GM19463 (cell line): ENCODE measurements around the gene PMFBP1.
"Not testable (repeated sequence)": the region's sequence is repeated elsewhere in the genome, so short reads cannot be mapped to it uniquely, and the experiment has no call there.

ENCODE experiments used
- ATAC-seq: cut with Tn5 transposase; IDR thresholded peaks from one replicate; pipeline ENCODE4 v1.9.1; 2021; ENCODE audit warnings: mild to moderate bottlenecking, moderate library complexity; ENCODE audit not compliant: unreplicated experiment

Gene PMFBP1

DNA sequence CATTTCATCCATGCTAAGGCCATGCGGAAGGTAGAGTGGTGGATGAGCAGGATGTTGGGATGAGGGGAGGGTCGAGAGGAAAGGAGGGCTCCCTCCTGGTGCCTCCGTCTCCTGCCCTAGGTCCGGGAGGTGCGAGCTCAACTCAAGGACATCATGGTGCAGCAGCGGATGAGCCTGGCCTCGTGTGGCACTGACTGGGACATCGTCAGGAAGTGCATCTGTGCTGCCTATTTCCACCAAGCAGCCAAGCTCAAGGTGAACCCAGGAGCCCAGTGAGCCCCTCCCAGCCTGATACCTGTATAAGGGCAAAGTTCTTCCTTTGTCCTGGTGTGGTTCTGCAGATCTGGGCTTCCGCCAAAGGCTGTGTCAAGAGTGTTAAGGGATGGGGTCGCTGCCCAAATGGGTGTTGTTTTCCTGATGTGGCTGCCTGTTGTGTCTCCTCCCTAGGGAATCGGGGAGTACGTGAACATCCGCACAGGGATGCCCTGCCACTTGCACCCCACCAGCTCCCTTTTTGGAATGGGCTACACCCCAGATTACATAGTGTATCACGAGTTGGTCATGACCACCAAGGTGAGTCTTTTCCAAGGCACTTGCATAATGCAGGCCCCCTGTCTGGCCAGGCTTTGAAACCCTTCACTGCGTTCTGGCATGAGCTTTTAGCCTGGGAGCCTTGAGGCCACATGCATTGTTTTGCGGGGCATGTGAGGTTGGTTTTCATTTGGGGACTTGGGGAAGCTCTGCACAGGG is 63.4 kb downstream of the PMFBP1 start:
- ATAC-seq = no peak

DNA sequence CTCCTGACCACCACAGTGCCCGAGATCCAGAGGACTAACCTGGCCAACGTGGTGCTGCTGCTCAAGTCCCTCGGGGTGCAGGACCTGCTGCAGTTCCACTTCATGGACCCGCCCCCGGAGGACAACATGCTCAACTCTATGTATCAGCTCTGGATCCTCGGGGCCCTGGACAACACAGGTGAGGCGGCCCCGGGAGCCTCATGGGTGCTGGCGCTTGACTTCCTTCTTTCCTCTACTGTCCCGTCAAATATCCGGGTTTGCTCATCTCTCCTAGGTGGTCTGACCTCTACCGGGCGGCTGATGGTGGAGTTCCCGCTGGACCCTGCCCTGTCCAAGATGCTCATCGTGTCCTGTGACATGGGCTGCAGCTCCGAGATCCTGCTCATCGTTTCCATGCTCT is 64.6 kb downstream of the PMFBP1 start:
- no peak for ATAC-seq

DNA sequence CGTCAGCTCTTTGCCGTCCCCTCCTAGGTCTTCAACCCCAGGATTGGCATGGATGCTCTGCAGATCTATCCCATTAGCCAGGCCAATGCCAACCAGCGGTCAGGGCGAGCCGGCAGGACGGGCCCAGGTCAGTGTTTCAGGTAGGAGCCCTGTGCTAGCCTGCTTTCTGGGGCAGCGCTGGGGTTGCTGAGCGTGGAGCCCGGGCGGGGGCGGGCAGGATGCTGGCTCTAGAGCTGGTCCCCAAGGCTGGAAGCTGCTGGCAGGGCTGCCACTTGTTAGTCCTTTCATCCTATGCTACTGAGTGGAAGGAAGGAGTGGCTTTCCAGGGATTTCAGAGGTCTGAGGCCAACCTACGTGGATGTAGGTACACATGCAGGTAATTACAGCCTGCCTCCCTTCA is 66.0 kb downstream of the PMFBP1 start:
- ATAC-seq = no peak

DNA sequence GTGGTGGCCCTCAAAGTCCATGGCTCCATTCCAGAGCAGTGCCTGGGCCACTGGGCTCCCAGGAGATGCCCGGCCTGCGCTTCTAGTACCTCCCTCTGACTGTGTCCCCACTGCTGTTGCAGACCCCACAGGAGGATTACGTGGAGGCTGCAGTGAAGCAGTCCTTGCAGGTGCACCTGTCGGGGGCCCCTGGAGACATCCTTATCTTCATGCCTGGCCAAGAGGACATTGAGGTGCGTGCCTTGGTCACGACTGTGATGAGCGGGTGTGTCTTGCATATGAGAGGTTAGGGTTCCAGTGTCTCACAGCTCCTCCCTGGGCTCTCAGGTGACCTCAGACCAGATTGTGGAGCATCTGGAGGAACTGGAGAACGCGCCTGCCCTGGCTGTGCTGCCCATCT is 67.0 kb downstream of the PMFBP1 start:
- no peak for ATAC-seq

DNA sequence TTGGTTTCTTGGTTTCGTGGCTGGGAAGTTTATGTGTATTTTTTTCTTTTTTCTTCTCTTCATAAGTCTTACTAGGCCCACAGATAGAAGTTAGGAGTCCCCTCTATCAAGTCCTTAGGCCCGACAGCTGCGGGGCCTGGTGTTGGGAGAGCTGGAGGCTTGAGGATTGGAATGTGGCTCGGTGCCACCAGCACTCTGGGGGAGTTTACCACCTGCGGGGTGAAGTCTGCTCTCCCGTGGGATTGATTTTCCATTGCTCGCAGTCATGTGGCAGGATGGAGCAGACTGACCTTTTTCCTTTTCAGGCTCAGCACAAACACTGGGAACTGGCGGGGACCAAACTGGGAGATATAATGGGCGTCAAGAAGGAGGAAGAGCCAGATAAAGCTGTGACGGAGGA is 70.8 kb downstream of the PMFBP1 start:
- no peak for ATAC-seq

DNA sequence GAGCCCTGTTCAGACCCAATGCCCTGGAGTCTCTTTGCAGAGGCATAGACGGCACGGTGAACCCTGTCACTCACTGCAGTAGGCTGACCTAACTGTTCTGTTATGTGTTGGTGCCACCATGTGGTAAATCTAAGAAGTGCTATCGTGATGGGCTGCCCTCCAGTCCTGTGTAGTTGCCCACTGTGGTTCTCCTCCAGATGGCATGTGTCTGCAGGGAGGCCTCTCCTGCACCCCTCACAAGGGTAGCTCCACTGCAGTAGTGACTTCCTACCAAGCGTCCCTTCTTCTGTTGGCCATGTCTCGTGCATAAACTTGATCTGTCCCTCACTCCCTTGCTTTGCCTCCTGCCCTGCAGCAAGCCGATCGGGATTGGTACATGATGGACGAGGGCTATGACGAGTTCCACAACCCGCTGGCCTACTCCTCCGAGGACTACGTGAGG is 72.6 kb downstream of the PMFBP1 start:
- ATAC-seq = peak; percentile 92

DNA sequence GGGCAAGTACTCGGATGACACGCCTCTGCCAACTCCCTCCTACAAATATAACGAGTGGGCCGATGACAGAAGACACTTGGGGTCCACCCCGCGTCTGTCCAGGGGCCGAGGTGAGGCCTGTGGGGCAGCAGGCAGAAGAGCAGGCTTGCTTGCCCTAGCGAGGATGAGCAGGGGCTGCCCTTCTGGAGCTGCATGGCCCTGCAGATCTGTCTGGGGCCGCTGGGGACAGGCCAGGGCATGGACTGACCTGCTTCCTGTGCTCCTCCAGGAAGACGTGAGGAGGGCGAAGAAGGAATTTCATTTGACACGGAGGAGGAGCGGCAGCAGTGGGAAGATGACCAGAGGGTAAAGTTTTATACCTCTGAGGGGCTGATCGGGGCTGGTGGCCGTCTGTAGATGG is 73.0 kb downstream of the PMFBP1 start:
- no peak for ATAC-seq

DNA sequence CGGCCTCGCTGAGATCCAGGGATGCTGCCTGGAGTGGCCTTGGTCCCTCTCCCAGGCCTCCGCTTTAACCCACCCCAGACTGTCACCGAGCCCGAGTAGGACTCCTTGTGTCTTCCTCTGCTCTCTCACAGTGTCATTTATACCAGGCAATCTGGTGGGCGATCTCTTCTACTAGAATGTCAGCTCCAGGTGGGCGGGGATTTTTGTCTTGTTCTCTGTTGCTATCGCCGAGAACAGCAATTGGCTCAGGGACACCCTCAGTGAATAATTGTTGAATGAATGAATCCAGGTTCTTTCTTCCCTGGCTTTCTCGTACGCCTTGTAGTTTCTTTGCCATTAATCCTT is 77.7 kb downstream of the PMFBP1 start:
- no peak for ATAC-seq

DNA sequence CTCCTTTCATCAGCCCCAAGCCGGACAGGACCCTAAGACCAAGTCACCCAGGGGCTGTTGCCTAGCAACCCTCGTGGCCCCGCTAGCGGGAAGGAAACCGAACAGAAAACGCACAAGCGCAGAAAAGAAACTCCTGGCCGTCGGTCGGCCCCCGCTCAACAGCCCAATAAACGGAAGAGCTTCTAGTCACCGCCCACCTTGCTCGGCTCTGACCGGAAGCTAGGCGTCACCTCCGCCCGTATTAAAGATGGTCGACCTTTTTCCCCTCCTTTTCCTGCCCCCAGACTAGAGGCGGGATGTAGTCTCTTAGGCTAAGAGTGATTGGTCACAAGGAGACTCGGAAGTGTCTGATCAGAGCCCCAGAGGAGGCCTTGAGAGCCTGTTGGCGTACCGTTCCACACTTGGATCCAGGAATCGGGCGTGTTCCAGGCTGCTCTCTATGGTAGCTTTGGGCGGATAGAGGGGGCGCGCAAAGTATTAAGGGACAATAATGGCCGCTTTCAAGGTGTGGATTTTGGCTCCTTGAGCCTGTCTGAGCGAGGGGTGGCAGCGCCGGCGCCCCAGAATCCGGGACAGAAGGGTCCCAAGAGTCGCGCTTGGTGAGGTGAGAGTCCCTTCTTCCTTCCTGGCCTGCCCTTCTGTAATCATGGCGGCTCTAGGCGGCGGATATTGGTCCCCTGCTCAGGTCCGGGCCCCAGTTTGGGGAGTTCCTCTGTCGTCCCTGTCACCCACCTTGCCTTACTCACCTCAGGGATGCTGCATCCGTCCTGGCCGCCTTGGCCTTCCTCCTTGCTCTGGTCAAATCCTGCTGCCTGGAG is 78.3 kb downstream of the PMFBP1 start, which contains the start of the genes DHX38 and TXNL4B:
Gene DHX38, plus strand, starts transcription at position 400 of the 818 bp plus-strand sequence. CDS start 2,311 bp downstream, outside the sequence.
Gene TXNL4B, minus strand, starts transcription at position 173 of the 818 bp plus-strand sequence. CDS start 2,871 bp downstream, outside the sequence.
- ATAC-seq = peak; percentile 97

DNA sequence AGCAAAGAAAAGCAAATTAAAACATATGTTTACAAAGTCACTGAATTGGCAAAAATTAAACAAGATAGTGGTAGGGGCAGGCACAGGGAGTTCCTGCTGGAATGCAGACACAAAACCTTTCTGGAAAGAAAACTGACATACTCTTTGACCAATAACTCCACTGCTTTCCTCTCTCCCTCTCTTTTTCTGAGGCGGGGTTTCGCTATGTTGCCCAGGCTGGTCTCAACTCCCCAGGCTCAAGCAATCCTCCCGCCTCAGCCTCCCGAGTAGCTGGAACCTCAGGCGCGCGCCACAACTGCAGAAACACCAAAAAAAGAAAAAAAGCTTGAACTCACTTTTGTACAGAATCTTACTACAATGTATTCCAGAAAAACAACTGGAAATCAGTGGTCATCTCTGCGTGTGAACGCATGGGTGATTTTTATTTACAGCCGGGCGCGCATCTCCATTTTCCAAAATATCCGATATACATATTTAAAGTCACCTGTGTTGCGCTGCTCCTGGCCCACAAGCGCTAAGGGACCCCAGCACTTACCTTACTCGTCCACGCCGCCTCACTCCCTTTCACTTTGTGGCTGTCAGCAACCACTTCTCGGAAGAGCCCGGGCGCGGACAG is 79.0 kb downstream of the PMFBP1 start:
- ATAC-seq = no peak

DNA sequence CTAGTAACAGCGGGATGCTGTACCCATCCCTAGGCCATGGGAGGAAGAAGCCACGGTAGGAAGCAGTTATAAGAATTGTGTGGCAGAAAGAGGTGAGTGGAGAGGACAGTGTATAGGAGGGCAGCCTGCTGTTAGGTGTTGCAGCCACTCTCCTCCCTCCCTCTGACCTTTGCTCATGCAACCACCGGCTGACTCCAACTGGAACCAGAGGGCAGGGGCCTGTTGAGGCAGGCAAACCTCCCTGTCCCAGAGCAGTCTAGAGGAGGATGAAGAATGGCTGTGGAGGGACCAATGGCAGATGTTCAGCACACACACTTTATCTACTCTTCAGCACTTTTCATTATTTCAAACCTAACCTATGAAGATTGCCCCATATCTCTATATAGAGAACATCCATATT is 80.7 kb downstream of the PMFBP1 start:
- ATAC-seq = no peak

DNA sequence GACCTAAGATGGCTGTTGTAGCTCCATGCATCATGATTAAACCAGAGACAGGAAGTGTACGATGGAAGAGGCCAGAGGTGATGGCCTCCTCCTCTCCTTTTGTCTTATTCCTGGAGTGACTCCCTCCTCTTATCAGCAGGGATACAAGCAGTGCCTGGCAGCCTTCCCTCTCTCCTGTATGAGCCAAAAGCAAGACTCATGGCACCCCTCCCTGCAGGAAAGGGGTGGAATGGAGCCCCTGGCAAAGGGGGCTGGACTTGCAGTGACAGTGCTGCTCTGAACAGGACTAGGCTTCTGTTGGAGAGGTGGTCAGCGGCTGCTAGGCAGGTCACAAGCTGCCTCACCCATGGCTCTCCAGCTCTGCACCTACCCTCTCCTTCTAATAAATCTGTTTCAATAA is 87.0 kb downstream of the PMFBP1 start:
- ATAC-seq = no peak

DNA sequence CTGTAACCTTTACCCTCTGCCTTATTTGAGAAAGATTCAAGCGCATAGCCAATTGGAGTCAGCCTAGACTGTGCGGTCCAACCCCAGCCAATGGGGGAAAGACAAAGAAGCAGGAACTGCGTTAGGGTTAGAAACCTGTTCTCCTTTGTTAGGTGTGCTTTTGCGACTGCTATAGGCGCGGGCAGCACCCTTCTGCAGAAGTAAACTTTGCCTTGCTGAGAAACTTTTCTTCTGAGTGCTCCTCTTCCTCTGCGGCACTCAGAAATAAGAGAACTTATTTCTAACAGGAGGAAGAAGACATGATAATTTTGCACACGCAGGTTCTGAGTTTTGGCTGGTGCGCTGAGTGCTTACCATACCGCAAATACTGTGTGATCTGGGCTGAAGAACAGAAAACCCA is 87.5 kb downstream of the PMFBP1 start:
- no peak for ATAC-seq

DNA sequence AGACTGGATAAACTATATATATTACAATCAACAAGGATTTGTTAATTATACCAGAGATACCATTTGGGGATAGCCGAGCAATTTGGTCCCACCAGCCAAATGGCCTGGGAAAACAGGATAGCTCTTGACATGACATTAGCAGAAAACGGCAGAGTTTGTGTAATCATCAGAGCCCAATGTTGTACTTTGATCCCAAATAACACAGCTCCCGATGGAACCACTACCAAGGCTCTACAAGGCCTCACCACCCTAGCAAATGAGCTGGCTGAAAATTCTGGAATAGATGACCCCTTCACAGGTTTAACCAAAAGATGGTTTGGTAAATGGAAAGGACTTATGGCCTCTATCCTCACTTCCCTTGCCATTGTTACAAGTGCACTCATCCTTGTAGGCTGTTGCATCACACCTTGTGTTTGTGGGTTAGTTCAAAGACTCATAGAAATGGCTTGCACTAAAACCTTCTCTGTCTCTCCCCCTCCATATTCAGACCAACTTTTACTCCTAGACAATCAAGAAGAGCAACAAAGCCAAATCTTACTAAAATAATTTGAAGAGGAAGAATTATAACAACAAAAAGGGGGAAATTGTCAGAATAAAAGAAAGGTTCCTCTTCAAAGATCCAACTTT is 88.1 kb downstream of the PMFBP1 start:
- no peak for ATAC-seq

DNA sequence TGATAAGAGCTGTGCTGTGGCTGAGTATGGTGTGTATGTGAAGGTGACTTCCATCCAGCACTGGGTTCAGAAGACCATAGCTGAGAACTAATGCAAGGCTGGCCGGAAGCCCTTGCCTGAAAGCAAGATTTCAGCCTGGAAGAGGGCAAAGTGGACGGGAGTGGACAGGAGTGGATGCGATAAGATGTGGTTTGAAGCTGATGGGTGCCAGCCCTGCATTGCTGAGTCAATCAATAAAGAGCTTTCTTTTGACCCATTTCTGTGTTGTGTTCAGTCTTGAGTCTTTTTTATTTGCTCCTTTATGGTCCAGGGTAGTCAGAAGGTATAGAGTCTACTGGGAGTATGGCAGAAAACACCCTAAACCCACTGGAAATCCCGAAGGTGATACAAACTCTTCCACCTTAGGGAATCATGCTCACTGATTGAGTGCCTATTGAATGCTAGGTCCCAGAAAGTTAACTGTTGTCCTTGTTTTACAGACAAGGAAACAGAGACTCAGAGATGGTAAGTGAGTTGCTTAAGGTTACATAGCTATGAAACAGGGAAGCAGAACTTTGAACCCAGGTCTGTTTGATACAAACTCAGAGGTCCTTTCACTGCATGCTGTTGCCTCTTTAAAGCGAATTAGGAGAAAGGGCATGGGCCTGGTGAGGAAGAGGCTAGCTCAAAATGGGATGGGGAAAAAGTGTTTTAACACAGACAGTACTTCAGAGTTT is 94.8 kb downstream of the PMFBP1 start:
- ATAC-seq = not testable (repeated sequence)

DNA sequence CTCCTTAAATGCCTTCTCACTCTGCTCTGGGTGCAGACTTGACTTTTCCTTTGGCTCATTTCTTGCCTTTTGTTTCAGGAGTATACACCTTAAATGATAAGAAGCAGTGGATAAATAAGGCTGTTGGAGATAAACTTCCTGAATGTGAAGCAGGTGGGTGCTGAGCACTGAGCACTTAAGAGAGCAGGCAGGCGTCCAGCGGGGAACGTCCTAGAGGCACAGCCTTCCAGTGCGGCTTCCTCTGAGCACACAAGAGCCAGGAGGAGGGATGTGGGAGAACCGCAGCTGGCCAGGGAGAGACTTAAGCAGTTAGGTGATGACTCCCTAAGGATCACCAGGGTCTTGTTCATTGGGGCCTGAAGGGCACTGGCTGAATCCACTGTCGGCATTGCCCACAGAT is 96.9 kb downstream of the PMFBP1 start:
- ATAC-seq = not testable (repeated sequence)

DNA sequence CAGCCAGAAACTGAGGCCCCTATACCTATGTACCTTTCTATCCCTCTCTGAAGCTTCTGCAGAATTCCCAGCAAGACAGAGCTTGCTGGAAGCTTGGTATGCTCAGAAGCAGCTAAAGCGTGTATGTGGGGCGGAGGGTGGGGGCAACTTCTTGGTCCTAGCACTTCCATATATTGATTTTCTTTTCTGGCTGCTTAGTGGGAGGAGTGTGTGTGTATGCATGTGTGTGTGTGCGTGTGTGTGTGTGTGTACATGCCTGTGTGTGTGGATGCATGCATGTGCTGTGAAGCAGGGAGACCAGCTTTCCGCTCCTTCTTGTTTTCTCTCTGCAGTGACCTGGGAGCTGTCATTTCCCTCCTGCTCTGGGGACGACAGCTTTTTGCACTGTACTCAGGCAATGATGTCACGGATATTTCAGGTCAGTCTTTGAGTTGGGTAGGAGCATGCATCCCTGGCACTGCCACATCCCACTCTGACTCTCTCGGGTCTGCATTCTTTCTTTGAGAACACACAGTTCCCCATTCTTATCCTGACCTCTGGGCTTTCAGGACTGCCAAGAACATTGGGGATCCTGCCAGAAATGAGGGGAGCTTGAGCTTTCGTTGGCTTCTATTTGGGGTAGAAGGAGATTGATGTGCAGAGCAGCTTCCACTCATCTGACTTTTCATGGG is 98.3 kb downstream of the PMFBP1 start:
- no peak for ATAC-seq

DNA sequence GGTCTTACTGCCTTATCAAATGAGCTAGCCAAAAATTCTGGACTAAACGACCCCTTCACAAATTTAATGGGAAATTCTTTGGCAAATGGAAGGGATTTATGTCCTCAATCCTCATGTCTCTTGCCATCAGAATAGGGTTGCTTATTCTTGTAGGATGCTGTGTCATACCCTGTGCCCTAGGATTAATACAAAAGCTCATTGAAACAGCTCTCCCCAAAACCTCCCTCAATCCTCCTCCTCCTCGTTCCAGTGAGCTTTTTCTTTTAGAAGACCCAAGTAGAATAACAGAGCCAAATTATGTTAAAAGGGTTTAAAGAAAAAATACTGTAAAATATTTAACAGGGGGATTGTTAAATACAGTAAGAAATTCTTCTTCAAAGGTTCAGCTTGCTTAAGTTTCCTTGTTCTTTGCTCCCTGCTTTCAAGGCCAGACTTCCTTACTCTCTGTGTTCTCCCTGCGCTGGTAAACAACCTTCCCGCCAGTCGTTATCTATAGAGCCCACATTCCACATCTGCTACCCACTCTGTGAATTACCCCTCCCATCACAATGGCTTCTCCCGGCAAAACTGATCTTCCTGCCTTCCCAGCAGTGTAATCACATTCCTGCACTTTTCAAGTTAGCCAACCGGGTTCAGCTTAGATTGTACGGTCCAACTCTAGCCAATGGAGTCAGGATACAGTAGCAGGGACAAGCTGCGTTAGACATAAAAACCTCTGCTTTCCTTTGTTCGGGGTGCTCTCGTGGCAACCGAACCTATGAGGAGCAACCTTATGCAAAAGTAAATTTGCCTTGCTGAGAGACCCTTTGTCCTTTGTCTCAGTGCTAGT is 99.2 kb downstream of the PMFBP1 start:
- ATAC-seq = no peak
